A673 (cell line): ENCODE results near the gene EXOC4.

Experiments used
- EZH2 ChIP-seq: fragments of 200-600 bp; sonication (generic); IDR thresholded peaks from 2 replicates; pipeline ENCODE4 v1.6.1; 2017; ENCODE audit warnings: borderline replicate concordance, low read depth, mild to moderate bottlenecking, mixed read lengths, antibody characterized with exemption, low read length; ENCODE audit not compliant: poor library complexity, severe bottlenecking
- TF ChIP-seq, protein P1 (sequence below): fragments of 300-800, 200-600 bp; sonication (generic); conservative IDR thresholded peaks from 2 replicates; pipeline ENCODE4 v1.5.1; 2017; ENCODE audit warnings: low read depth, mild to moderate bottlenecking, antibody characterized with exemption, low read length, moderate library complexity, mixed read lengths

DNA sequence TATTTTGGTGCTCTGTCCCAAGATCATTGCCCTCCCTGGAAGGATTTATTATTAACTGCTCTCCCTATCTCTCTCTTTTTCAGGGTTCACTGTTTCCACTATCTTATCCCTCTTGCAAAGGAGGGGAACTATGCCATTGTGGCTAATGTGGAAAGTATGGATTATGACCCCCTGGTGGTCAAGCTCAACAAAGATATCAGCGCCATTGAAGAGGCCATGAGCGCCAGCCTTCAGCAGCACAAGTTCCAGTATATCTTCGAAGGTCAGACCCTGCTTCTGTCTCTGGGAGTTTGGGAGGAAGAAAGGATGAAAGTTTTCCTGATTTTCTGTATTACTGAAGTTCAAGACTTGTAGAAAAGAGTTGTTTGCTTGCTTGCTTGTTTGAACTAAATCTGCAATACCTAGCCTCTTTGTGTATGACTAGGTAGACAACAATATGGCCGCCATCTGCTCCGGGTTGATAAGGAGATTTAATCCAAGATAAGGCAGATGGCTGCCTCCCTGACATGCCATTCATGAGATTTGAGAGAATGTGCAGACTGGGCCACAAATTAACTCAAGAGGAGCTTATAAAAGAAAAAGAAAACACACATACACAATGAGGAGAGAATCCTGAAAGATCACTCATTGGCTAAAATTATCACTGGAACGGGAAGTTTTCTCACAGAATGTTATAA is 752.1 kb downstream of the EXOC4 start:
- no peak for TF ChIP-seq EZH2
- TF ChIP-seq, protein P1, sequence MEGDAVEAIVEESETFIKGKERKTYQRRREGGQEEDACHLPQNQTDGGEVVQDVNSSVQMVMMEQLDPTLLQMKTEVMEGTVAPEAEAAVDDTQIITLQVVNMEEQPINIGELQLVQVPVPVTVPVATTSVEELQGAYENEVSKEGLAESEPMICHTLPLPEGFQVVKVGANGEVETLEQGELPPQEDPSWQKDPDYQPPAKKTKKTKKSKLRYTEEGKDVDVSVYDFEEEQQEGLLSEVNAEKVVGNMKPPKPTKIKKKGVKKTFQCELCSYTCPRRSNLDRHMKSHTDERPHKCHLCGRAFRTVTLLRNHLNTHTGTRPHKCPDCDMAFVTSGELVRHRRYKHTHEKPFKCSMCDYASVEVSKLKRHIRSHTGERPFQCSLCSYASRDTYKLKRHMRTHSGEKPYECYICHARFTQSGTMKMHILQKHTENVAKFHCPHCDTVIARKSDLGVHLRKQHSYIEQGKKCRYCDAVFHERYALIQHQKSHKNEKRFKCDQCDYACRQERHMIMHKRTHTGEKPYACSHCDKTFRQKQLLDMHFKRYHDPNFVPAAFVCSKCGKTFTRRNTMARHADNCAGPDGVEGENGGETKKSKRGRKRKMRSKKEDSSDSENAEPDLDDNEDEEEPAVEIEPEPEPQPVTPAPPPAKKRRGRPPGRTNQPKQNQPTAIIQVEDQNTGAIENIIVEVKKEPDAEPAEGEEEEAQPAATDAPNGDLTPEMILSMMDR: no peak
